GM19035 (cell line): ENCODE data around the gene KIAA0319L.

Source experiments
- ATAC-seq: cut with Tn5 transposase; IDR thresholded peaks from one replicate; pipeline ENCODE4 v1.9.1; 2021; ENCODE audit not compliant: unreplicated experiment

KIAA0319L gene

DNA sequence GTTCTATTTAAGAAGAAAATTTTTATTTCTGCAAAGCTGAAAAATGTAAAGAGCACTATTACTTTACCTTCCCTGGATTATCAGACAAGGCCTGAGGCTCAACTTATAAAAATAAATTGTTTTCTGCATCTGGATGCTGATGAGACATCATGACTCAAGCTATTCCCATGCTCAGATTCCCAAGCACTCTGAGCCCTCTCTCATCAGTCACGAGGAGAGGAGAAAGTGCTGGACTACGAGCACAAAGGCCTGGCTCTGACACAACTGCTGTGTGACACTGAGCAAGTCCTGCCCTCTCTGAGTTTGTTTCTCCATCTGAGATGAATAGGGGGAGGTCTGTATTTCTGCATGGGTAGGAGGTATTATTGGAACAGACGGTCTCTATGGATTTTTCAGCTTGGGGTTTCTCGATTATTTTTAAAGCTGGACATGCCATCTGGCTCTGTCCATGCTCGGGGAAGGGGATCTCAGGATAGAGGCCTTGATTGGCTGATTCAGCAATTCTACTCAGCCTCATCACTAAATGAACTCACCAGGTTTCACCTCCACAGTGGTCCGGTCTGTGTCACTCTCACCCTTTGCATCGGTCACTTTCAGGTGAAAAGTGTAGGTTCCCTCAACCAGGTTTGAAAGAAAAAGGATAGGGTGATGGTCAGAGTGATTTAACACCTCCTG lies 107.7 kb downstream of the KIAA0319L start:
- no peak for ATAC-seq

DNA sequence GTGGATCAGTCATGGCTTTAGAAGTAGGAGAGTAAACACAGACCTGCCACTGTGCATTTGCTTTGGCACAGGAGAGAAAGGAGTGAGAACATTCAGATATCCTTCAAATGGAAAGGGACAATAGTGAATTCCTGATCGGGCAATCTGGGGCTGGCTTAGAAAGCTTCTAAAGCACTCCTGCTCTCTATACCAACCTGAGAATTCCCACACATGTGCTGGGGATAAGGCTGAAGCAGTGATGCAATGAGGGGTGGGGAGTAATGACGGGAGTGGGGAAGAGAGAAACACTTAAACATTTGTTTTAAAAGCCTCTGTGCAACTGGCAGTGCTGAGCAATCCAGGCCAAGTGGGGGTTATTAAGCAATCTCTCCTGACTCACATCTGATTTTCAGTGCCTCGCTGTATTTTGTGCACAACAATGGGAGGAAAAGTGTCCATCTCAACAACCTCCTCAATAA lies 108.8 kb downstream of the KIAA0319L start:
- no peak for ATAC-seq

DNA sequence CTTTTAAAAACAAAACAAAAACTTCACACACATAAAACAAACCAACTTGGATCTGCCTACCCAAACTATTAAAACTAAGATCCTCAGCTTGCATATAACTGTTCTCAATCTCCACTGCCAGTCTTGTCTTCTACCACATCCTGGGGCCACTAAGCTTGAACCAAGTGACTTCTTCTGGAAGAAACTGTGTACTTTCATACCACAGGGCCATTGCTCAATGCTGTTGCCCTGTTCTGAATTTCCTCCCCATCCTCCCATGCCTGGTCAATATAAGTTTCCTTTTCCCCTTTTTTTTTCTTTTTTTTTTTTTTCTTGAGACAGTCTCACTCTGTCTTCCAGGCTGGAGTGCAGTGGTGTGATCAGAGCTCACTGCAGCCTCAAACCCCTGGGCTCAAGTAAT lies 109.9 kb downstream of the KIAA0319L start:
- ATAC-seq: no peak

DNA sequence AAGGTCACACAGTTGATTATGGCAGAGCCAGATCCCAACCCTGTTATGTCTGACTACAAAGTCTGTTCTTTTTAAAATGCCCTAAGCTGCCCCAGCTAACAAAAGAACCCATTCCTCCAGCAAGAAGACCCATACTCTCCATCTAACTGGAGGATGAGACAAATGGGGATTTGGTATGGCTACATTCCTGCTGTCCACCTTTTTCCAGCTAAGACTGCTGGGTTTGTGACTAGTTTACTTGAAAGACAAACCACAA lies 112.8 kb downstream of the KIAA0319L start:
- ATAC-seq: no peak

DNA sequence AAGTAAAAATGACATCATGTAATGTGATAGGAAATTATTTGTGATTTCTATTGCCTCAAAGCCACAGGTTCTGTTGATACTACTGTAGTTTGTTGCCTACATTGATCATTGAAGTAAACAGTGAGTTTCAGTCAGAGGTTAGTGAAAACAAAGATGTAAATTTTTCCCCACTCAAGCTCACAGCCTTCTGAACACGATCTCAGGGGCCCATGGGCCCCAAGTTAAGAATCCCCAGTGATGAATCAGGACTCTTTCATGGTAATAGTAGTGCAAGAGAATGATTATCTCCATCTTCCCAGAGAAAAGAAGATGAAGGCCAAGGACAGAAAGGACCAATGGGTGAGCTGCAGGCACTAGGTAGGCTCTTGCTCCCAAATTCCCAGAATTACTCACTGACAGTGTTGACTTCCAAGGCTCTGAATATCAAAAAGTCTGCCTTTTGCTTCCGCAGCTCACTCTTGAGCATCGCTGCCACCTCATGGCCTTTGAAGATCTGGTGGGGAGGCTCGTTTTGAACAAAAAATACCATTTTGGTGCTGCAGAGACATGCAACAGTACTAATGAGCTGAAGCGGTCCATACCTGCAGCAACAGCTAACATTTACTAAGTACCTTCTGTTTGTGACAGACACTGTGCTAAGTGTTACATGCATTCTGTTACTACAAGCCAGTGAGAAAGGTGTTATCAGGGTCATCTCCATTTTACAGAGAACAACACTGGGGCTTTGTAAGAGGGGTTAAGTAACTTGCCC lies 113.3 kb downstream of the KIAA0319L start:
- ATAC-seq: no peak

DNA sequence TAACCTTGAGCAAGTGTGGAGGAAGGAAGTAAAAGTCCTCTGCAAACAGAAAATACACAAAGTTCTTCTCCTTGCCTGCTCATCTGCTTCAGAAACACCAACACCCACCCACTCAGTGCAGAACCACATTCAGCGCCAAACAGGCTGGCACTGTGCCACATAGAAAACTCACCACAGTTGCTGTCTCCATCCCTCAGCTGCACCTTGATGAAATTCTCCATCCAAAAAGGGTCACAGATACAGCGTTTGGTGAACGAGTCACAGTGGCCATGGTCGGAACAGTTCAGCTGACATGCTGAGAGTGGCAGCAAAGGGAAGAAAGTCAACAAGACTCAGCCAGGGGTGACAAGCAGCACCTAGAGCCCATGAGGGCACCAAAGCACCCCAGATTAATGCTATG lies 114.5 kb downstream of the KIAA0319L start:
- ATAC-seq: no peak

DNA sequence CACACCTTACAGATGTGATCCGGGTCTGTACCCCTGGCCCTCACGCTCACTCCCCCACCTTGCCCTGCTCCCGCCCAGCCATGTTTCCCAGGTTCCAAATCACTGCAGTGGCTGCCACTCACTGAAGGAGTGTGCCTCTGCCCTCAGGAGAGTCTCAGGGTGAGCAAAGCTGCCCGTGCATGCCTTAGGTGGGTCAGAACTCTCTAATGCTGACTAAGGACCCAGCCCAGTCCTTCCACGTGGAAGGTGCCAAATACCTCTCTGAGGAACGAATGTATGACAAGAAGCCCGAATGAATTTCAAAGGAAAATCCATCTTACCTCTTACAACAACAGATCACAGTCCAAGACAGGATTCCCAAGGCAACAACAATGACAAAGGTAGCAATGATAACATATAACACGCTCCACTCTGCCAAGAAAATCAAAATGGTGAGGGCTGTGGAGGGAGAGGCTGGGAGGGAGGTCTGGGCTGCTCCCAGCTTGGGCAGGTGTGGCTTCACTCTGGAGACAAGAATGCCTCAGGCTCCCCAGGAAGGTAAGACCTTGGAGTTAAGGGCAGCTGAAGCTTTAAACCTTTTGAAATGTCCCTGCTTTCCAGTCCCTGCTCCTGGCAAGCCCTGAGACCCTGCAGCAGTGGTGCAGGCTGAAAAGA lies 115.2 kb downstream of the KIAA0319L start:
- ATAC-seq: no peak

DNA sequence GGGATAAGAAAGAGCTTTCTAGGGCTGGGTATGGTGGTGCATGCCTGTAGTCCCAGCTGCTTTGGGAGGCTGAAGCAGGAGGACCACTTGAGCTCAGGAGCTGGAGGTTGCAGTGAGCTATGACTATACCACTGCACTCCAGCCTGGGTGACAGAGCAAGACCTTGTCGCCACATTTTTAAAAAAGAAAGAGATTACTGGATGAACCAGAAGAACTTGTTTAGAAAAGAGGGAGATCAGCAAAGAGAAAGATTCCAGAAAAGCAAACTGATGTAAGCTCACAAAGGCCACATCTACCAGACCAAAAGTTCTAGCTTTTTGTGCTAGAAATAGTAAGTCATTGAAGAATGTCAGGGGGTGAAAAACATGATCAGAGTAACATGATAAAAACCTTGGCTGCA lies 117.6 kb downstream of the KIAA0319L start:
- ATAC-seq: no peak

DNA sequence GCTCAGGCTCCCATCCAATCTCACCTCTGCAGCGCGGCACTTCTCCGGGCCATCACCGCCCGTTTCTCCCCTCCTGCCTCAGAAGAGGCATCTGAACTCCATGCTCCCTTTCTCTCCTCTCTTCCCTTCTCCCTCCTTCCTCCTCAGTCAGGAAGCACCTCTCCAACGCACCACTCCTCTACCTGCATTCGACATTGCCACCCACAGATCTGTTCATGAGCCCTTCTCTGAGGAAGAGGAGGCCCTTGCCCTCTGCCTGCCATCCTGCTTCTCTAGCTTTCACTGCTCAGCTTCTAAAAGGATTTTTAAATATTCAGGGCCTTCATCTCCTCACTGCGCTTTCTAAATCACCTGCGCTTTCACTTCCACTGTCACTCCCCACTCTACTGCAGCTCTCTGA lies 120.0 kb downstream of the KIAA0319L start:
- ATAC-seq: no peak

DNA sequence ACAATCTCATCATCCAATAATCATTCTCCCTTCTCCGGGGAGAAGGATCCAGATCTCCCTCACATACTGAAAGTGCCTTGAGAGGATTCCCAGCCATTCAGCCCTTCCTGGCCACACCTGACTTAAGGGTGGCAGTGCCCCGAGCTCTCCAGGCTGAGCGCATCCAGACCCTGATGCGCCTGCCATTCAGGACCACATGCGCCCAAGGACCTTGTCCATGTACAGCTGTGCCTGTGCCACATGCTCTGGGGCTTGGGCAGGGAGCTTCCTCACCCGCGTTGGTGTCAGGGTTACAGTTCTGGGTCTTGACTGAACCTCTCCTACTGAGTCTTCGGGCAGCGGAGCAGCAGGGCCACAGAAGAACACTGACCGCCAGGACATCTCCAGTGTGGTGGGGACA lies 121.1 kb downstream of the KIAA0319L start:
- ATAC-seq: no peak

DNA sequence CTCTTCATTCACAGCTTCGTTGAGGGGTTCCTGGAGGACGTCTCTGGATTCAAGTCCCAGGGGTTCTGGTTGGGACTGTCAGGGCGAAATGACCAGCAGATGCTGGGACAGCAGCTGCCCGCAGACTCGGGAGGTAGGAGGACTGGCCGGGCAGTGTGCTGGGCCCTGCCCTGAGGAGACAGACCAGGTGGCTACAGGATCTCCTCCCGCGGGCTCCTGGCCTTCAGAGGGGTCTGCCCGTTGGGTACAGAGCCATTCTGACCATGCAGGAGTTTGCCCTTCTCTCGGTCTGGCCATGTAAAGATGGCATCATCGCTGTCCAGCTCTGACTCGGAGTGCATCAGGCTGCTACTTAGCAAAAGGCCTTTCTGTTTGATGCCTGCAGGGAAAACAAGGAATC lies 122.5 kb downstream of the KIAA0319L start:
- ATAC-seq: no peak

DNA sequence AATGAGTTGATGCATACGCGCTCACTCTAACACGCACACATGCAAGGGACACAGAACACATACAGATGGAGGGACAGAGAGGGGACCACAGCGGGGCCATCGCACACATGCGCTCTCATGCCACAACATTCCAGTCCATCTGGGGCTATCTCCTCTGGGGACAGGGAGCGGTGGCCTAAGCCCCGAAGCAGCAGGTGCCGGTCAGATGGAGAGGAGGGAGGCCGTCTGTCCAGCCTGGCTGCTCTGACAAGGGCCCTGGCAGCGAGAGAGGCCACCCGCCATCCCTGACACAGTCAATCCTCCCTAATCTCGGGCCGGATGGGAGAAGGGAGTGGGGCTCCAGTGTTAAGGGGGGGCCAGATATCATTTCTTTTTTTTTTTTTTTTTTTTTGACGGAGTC lies 123.5 kb downstream of the KIAA0319L start:
- ATAC-seq: no peak

DNA sequence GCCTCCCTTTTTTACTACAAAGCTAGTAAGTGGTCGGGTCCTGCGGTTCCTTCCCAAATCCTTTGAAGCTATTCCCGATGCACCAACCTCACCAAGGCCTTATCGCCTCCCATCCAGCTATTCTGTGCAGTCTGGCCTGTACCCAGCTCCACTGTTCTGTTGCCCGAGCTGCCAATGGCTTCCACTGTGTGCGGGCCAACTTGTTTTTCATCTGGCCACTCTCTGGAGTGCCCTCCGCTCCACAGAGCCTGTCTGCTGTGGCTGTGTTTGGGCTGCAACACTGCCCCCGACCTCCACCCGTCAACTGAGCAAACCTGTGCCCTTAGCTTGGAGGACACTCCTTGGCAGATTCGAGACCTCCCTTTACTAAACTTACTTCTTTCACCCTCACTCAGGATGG lies 125.0 kb downstream of the KIAA0319L start:
- no peak for ATAC-seq

DNA sequence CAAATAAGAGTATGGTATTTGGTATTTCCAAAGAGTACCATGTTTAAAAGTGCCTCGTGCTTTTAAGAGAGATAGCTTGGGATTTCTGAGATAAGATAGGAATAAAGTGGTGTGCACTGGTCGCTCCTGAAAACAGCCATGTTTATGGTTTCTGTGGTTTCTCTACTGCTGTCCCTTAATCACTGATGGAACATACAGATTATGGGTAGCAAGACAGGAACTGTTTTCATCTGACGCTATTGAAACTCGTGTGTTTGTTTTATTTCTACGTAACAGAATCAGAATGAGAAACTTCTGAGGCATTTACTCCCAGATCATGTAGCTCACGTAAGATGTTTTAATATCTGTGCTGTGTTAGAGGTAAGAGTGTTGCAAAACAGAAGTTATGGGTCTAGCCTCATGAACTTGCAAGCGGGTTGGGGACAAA lies 126.0 kb downstream of the KIAA0319L start:
- no peak for ATAC-seq

DNA sequence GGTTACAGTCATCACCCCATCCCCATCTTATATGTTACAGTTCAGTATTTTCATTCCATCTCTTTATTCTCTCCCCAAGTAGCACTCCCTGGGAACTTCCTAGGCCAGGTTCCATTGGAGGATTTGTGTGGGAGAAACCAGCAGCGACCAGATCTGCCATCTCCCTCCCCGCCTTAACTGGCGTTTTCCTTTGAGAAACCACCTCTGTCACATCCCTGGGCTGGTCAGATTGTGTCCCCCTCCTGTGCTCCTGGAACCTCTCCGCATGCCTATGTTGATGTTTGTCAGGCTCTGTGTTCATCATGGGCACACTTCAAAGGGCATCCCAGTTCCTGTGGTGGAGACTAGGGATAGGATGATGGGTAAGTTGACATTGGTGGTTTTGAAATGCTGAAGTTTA lies 126.4 kb downstream of the KIAA0319L start:
- no peak for ATAC-seq

DNA sequence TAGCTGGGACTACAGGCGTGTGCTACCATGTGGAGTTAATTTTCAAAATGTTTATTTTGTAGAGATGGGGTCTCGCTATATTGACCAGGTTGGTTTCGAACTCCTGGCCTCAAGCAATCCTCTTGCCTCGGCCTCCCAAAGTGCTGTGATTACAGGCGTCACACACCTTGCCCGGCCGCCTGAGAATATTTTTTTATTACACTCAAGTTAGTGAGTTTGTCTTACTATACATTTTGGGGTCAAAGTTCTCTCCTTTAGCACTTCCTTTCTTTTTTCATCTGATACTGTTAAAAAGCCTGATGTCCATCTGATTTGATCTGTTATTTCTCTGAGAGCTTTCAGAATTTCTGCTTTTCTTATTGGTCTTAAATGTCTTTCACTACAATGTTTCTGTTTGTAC lies 128.8 kb downstream of the KIAA0319L start:
- ATAC-seq: no peak

DNA sequence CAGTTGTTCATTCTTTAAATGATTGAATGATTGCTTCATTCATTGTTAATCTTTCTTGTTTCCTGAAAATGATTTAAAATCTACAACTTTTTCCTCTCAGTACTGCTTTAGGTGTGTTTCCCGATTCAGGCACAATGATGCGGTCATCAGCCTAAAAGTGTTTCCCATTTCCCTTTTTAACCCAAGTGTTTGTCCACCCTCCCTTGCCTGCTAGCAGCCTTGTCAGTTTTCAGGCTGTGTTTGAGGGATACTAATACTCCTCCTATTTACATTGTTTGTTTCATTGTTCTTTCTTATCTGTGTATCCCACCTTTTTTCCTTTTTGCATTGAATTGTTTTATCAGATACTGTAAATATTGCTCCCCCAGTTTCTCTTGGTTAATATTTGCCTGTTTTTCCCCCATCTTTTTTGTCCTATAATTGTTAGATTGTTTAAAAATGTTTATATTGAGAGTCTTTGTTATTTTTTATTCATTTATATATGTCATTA lies 131.1 kb downstream of the KIAA0319L start:
- ATAC-seq: no peak

DNA sequence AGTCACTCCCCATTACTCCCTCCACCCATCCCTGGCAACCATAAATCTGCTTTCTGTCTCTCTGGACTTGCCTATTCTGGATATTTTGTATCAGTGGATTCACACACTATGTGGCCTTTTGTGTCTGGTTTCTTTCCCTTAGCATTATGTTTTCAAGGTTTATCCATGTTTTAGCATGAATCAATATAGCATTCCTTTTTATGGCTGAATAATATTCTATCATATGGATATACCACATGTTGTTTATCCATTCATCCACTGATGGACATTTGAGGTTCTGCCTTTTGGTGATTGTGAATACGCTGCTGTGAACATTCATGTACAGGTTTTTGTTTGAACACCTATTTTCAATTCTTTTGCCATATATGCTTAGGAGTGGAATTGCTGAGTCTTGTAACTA lies 148.3 kb downstream of the KIAA0319L start:
- no peak for ATAC-seq

DNA sequence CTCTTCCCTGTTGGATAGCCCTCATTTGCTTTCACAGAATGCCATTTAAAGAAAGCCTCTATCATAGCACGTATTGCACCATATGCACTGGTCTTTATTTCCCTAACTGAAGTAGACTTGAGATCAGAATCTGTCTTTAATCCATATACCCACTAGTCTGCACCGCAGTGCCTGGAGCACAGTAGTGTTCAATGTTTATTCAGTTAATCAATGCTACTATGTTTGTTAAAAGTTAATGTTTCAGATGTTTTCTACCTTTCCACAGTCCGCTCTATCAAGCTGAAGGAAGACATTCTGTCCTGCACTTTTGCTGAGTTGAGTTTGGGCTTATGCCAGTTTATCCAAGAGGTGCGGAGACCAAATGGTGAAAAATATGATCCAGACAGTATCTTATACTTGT lies 149.5 kb downstream of the KIAA0319L start:
- no peak for ATAC-seq

DNA sequence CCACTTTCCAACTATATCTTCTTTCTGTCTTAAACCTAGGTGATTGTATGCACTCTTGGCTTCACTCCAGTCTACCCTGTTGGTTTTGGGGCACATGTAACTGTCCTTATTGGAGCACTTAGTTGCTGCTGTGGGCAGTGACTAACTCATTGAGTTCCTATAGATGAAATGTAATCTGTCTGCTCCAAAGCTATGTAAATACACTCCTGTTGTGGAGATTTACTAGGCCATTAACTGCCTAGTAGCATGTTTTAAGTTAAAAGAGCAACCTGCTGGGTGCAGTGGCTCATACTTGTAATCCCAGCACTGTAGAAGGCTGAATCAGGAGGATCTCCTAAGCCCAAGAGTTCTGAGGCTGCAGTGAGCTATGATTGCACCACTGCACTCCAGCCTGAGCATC lies 151.1 kb downstream of the KIAA0319L start:
- no peak for ATAC-seq

DNA sequence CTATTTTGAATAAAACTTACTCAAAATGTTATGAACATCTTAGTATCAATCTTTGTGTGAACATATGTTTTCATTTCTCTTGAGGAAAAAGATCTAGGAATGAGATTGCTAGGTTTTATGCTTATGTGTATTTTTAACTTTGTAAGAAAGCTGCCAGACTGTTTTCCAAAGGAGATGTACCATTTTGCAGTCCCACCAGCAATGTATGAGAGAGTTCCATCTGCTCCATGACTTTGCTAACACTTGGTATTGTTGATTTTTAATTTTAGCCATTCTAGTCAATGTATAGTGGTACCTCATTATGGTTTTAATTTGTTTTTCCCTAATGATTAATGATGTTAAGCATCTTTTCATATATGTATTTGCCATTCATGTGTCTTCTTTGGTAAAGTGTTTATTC lies 156.2 kb downstream of the KIAA0319L start:
- ATAC-seq: no peak

DNA sequence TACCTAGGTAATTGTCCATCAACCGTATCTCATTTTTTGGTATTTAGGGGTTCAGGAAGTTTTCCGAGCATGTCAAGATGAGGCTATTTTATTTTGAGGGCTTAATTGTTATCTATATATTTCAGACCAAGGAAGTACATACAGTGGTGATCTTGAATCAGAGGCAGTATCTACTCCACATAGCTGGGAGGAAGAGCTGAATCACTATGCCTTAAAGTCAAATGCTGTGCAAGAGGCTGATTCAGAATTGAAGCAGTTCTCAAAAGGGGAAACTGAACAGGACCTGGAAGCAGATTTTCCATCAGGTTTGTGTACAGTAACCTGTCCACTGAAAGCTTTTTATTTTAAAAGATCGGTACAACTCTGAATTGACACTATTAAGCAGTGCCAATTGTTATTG lies 158.5 kb downstream of the KIAA0319L start:
- ATAC-seq: no peak
